ENCODE results near the gene MACROD2. TPM values are rescaled to one million over a fixed set of nuclear protein-coding genes. Genes with fewer than 3 reads are reported as not detected.

Gene MACROD2
- total RNA-seq, 4 donors from 2014 or later, result 4.6 to 33.0 (median 8.3) TPM

- TF ChIP-seq EP300 (IDR thresholded peaks at IDR 0.05; ENCODE audit: low read depth) (no peak), CTCF (IDR thresholded peaks at IDR 0.05) (no peak), POLR2AphosphoS5 (IDR thresholded peaks at IDR 0.05) (no peak), POLR2A (IDR thresholded peaks at IDR 0.05) (no peak)
- 20 to 35% methylated on average over 1 of the region's 1 CpG for WGBS, 2 donors (ENCODE audit: low coverage in 1 of 2)
These were observed 1680.6 kb downstream of the MACROD2 start for GRCh38 chr20:15675813-15676484.

DNA sequence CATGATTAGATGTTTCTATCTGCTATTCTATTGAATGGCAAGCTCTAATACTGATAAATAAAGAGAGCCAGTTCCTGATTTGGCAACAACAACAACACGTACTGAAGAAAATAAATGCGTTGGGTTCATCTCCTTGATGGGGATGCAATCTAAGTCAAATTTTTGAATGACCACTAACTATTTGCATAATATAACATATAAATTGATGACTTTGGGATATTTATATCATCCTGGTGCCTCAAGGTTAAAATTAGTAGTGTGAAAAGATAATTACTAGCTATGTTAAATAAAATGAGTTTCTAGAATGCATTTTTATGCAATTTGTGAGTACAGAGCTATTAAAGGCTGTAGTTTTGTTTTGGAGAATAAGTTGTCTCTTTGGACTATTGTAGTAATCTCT, 1681.5 kb downstream of the MACROD2 start:
- 82 to 83% methylated on average over 2 of the region's 2 CpGs for WGBS, 2 donors (ENCODE audit: low coverage in 1 of 2)
- in situ Hi-C loops (cut with MboI; ENCODE audit: low pct_ligation_motif_present in 1 of 4, low pct_unique_long_range_greater_than_20kb in 1 of 4, low sequenced_read_pairs in 3 of 4), result no loop called here

More at GRCh38 chr20:15675813-15676484, 1680.6 kb downstream of the MACROD2 start:
- no peak for DNase-seq
- no peaks in the 10 kb centered on the region for H3K4me1 ChIP-seq
- H3K27ac ChIP-seq, result no peak overlapping the region
- H3K4me3 ChIP-seq, result no peak overlapping the region
- H3K9me3 ChIP-seq, result no peaks in the 10 kb centered on the region
- H3K36me3 ChIP-seq, result no peaks in the 10 kb centered on the region
- H3K27me3 ChIP-seq, result no peaks in the 10 kb centered on the region
- in situ Hi-C loops (cut with MboI; ENCODE audit: low pct_ligation_motif_present in 1 of 4, low pct_unique_long_range_greater_than_20kb in 1 of 4, low sequenced_read_pairs in 3 of 4), result no loop called here
- intact Hi-C loops (cut with DNase I; ENCODE audit: low total_unique reads), result no loop called here

GRCh38 chr20:15682690-15683089, 1687.4 kb downstream of the MACROD2 start:
- H3K9me3 ChIP-seq, result no peaks in the 10 kb centered on the region
- H3K4me1 ChIP-seq, result no peaks in the 10 kb centered on the region
- H3K4me3 ChIP-seq, result no peak overlapping the region
- no peaks in the 10 kb centered on the region for H3K36me3 ChIP-seq
- in situ Hi-C loops (cut with MboI; ENCODE audit: low pct_ligation_motif_present in 1 of 4, low pct_unique_long_range_greater_than_20kb in 1 of 4, low sequenced_read_pairs in 3 of 4) (no loop called here), intact Hi-C loops (cut with DNase I; ENCODE audit: low total_unique reads) (no loop called here)
- DNase-seq, result no peak
- H3K27me3 ChIP-seq, result no peaks in the 10 kb centered on the region
- WGBS, 2 donors (ENCODE audit: low coverage in 1 of 2), result 85 to 87% methylated on average over 2 of the region's 2 CpGs
- H3K27ac ChIP-seq, result no peak overlapping the region
- TF ChIP-seq POLR2A (IDR thresholded peaks at IDR 0.05) (no peak), EP300 (IDR thresholded peaks at IDR 0.05; ENCODE audit: low read depth) (no peak), CTCF (IDR thresholded peaks at IDR 0.05) (no peak), POLR2AphosphoS5 (IDR thresholded peaks at IDR 0.05) (no peak)

More for the DNA sequence above, 1681.5 kb downstream of the MACROD2 start:
- no peak for DNase-seq
- H3K4me1 ChIP-seq, result no peaks in the 10 kb centered on the region
- H3K27me3 ChIP-seq, result no peaks in the 10 kb centered on the region
- no peak overlapping the region for H3K4me3 ChIP-seq
- no peaks in the 10 kb centered on the region for H3K36me3 ChIP-seq
- no peak overlapping the region for H3K27ac ChIP-seq
- no peak for TF ChIP-seq EP300 (IDR thresholded peaks at IDR 0.05; ENCODE audit: low read depth)
- no peak for TF ChIP-seq CTCF (IDR thresholded peaks at IDR 0.05)
- no peak for TF ChIP-seq POLR2AphosphoS5 (IDR thresholded peaks at IDR 0.05)
- no peak for TF ChIP-seq POLR2A (IDR thresholded peaks at IDR 0.05)
- intact Hi-C loops (cut with DNase I; ENCODE audit: low total_unique reads), result no loop called here
- no peaks in the 10 kb centered on the region for H3K9me3 ChIP-seq

DNA sequence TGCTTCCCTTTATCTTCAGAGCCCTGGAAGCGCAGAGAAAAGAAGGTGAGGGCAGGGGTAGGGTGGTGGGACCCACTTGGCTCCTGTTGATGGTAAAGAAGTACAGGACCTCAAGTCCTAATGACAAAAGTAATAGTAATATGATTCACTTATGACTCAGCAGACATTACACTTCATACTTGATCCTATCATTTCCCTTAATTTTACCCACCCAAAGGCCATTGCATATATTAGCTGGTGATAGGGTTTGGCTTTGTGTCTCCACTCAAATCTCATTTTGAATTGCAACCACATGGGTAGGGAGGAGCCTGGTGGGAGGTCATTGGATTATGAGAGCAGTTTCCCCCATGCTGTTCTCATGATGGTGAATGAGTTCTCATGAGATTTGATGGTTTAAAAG, 1697.3 kb downstream of the MACROD2 start:
- H3K27ac ChIP-seq, result no peak overlapping the region
- no peak for TF ChIP-seq POLR2AphosphoS5 (IDR thresholded peaks at IDR 0.05)
- no peak for TF ChIP-seq EP300 (IDR thresholded peaks at IDR 0.05; ENCODE audit: low read depth)
- no peak for TF ChIP-seq POLR2A (IDR thresholded peaks at IDR 0.05)
- H3K36me3 ChIP-seq, result no peaks in the 10 kb centered on the region
- 88 to 100% methylated on average over 1 of the region's 1 CpG for WGBS, 2 donors (ENCODE audit: low coverage in 1 of 2)
- H3K9me3 ChIP-seq, result no peaks in the 10 kb centered on the region
- DNase-seq, result no peak
- intact Hi-C loops (cut with DNase I; ENCODE audit: low total_unique reads) (no loop called here), in situ Hi-C loops (cut with MboI; ENCODE audit: low pct_ligation_motif_present in 1 of 4, low pct_unique_long_range_greater_than_20kb in 1 of 4, low sequenced_read_pairs in 3 of 4) (no loop called here)
- no peaks in the 10 kb centered on the region for H3K27me3 ChIP-seq
- H3K4me1 ChIP-seq, result no peaks in the 10 kb centered on the region
- H3K4me3 ChIP-seq, result no peak overlapping the region
